Measurements from ENCODE around the gene IMMP2L.

- no peak for TF ChIP-seq MAX (IDR thresholded peaks at IDR 0.05)
- no peak for TF ChIP-seq TAF1 (conservative IDR thresholded peaks at IDR 0.05)
These were observed 705.6 kb downstream of the IMMP2L start for GRCh38 chr7:110856704-110857103.

Measured in liver (tissue), 2 donors.